HG03432 (cell line): Measurements from ENCODE around the gene PDRG1.

Source experiments
- ATAC-seq: cut with Tn5 transposase; IDR thresholded peaks from one replicate; pipeline ENCODE4 v1.9.1; 2021; ENCODE audit warnings: mild to moderate bottlenecking, moderate library complexity; ENCODE audit not compliant: unreplicated experiment

PDRG1 gene

GRCh38 chr20:31967830-31968249 is 16.0 kb upstream of the PDRG1 start, which contains the start of gene XKR7:
Gene XKR7 (plus strand): TSS chr20:31968151. CDS start chr20:31968176, 25 bp downstream.
- no peak for ATAC-seq

DNA sequence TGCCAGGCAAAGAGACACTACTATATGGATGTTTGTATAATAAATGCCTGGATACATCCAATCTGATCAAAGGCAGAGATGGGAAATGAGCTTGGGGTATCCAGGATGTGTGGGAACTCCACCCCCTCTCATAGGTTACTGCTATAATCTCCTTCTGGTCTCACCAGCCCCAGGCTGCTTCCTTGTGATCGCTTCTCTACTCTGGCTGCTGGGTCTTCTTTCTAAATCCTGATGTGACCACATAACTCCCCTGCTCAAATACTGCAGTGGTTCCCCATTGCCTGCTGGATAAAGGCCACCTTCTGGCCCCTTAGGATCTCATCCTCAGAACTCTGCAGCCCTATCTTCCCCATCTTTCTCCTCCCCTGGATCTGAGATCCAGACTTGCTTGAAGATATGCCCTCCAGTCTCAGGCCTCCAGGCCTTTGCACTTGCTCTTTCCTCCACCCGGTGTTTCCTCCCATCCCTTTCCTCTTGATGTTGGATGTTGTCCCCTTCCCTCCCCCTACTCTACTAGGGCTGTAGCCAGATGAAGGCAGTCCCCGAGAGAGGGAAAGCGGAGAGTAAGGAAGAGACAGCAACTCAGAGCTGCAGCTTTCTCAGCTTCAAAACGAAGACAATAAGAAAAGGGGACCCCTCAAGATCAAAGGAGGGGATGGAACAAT is 15.3 kb upstream of the PDRG1 start:
- ATAC-seq, result no peak

- no peak for ATAC-seq
Observed at GRCh38 chr20:31963889-31964288, 12.0 kb upstream of the PDRG1 start.

DNA sequence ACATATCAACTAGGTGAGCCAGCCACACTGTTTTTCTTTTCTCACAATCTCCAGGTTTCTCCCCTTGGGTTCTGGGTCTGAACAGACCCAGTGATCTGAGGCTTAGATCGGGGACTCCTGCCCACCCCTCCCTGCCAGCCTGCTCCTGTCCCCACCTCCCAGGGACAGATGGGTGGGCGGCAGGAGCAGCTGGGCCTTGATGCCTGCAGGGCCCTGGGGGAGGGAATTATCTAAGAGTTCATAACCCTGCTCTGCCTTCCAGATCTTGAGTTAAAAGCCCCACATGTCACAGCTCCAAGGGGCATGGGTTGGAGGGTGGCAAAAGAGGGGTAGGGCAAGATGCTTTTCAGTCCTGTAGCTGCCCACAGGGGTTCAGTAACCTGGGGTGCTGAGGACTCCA is 10.9 kb upstream of the PDRG1 start:
- ATAC-seq, result no peak

DNA sequence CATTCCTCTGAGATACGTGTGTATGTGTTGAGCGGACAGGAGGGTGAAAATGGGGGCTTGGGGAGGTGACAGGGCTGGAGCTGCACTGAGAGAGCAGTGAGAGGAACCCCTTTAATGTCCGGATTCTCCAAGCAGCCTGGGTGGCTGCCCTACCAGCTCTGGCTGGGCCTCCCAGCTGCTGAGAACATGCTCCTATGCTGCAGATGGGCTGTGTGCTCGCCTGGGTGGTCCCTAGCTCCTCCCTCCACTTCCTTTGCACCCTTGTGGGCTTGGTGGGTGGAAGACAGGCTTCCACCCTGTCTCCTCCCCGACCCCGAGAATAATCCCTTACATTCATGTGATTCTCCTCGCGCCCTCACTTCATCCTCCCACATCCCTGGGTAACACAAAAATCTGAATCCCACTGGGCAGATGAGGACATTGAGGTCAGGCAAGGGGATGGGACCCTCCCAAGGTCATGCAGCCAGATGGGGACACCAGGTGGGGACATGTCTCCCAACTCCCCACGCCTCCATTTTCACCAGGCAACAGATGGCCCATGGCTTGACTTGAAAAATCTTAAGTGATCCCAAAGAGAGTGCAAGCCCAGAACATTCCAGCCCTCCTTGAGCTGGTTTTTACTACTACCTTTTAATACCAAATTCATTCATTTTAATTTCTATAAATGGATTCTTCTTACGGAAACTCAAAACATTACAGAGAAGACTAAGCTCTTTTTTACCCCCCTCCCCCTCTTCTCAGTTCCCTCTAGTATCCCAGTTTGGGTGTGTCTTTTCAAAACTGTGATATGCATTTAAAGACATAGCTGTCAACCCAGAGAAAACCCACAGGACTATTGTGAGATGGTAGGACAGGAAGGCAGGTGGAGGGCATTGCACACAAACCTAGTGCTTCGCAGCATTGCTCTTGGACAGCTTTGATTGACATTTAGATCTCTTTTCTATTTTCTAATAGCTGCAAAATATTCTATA is 5.0 kb upstream of the PDRG1 start:
- ATAC-seq, result no peak

DNA sequence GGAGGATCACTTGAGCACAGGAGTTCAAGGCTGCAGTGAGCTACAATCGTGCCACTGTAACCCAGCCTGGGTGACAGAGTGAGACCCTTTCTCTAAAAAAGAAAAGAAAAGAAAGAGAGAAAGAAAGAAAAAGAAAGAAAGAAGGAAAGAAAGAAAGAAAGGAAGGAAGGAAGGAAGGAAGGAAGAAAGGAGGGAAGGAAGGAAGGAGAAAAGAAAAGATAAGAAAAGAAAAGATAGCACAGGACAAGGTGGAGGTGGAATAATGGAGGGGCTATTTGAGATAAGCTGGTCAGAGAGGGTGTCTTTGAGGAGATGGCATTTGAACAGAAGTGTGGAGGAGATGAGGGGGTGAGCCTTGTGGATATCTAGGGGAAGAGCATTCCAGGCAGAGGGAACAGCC is 2.7 kb upstream of the PDRG1 start:
- ATAC-seq, result no peak

DNA sequence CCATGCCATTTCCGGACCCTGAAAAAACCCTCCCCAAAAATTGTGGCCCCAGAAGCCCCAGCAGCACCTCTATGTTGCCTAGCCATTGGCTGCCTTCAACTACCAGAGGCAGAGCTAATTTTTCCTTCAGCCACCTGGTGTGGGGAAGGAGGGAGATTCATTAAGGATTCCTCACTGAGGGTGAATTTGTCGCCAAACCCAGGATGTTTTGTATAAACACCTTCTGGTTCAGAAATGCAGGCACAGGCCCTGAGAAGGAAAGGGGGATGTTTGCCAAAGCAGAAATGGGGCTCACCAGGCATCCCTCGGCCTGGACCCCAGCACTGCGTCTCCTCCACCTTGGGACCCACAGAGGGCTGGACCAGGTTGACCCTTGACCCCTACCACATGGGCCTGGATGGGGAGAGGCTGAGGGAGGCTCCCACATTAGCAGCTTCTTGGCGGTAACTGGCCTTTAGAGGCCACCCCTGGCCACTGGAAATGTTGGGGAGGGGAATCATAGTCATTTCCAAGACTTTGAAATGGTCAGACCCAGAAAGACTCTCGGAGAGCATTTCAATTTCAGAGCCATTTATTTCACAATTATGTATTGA is 1.8 kb upstream of the PDRG1 start:
- no peak for ATAC-seq

DNA sequence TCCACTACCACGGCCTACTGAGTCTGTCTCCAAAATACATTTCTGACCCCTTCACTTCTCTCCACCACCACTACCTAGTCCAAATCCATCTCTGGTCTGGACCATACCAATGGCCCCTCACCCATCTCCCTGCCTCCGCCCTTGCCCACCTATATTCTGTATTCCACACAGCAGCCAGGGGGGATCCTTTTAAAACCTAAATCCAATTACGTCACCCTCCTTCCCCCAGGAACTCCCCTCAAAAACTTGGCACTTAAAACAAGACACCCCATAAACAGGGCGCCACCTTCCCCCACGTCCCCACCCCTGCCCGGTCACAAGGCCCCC is 680 bp downstream of the PDRG1 start:
- no peak for ATAC-seq

GRCh38 chr20:31949877-31950646 is 1.8 kb downstream of the PDRG1 start:
- ATAC-seq, result no peak

GRCh38 chr20:31948008-31948407 is 3.8 kb downstream of the PDRG1 start:
- no peak for ATAC-seq

- no peak for ATAC-seq
Observed at GRCh38 chr20:31945785-31946184, 6.1 kb downstream of the PDRG1 start.

DNA sequence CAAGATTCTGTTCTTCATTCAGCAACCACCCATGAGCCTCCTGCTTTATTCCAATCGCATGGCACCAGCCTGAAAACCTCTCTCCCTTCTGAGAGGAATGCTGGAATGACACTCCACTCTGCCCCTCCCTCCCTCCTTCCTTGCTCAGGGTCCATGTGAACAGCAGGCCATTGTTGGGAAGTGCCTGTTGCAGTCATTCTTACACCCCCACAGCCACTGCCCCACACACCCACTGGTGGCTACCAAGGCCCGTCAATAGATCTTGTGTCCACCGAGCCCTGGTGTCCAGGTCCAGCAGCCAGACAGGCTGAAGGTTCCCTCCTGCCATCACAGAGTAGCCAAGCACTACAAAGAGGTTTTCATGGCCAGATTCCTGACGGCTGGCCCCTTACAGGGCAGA is 6.5 kb downstream of the PDRG1 start:
- no peak for ATAC-seq

DNA sequence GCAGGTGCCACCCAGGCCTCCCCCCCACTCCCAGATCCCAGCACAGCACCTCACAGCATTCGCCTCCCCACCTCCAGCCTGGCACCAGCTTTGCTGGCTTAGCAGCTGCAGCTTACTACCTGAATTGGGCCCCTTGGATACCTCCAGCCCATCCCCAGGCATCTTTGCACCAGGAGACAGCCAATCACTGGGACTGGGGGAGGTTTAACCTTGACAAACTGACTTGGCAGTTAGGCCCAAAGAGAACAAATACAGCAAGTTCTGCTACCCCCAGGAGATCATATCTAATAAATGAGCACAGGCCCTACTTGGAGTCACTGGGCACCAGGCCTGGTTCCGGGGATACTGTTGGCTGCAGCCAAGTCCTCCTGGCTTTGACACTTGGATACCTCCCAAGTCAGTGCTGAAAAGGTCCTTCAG is 8.8 kb downstream of the PDRG1 start:
- ATAC-seq, result no peak

GRCh38 chr20:31939661-31940060 is 12.2 kb downstream of the PDRG1 start:
- ATAC-seq, result no peak

GRCh38 chr20:31937820-31938219 is 14.0 kb downstream of the PDRG1 start:
- ATAC-seq, result no peak

GRCh38 chr20:31936420-31936819 is 15.4 kb downstream of the PDRG1 start:
- ATAC-seq, result no peak

DNA sequence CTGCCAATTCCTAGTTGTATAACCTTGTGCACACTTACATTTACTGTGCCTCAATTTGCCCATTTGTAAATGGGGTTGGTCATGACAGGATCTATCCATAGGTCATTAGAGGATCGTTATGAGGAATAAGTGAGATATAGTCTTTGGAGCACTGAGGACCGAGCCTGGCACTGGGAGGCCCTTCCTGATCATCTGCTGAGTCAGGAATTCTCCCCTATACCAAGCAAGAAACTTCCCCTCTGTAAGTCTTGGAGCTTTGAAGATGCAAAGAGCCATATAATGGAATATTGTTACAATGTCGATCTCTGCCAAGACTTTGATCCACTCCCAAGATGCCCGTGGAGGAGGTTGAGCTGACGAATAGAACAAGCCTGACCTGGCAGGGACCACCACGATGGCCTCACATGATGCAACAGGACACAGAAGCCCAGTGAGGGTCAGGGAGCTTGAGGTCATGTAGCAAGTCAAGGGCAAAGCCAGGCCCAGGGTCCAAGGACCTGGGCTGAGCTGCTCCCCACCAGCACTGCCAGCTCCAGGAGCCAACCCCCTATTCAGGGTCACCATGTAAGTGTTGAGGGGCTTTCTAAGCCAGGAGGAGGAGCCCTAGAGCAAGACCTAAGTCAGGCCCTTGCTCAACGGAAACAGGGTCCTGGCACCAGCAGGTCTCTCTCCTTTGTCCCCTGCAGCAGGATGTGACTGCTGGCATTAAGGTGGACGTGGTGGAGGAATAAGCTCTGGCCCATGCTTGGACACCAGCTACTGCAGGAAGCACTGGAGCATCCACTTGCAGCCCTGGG is 16.7 kb downstream of the PDRG1 start:
- ATAC-seq, result no peak

DNA sequence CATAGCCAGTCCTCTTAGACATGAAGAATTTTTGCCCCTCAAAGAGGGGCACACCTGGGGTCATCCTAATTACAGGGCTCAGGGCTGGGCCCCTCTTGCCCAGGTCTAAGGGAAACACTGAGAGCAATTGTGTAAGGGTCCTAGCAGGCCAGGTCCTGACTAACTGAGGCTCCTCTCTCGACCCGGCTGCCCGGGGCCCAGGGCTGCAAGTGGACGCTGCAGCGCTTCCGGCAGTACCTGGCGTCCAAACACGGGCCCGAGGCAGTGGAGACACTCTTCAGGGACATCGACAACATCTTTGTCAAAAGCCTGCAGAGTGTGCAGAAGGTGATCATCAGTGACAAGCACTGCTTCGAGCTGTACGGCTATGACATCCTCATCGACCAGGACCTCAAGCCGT is 17.4 kb downstream of the PDRG1 start:
- no peak for ATAC-seq

DNA sequence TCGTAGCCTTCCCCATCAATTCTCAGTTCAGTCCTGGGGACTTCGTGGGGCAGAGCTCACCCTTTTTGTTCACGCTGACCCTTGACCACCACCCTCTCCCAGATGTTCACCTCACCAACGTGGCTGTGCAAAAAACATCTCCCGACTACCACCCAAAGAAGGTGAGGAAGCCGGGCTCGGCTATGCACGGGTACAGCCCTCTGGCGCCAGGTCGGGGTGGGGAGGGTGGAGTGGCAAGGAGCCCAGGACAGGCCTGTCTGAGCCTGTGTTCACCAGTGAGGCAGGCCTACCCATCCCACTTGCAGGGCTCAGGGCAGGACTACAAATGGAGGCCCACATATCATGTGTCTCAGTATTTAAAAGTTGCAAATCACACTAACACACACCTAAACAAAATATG is 18.1 kb downstream of the PDRG1 start:
- ATAC-seq, result no peak

DNA sequence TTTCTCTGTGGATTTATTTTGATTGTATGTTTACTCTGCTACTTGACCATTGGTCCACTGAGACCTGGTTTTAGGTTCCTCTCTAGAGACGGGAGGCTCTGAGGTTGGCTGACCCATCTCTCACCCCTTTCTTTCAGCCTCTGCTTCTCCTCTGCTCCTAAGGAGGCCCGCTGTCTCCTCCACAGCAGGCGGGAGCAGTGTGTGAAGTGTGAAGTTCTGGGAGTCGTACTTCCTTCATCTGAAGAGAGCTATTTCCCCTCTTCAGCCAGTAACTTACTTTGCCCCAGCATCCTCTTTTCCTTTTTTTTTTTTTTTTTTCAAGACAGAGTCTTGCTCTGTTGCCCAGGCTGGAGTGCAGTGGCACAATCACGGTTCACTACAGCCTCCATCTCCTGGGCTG is 21.1 kb downstream of the PDRG1 start:
- no peak for ATAC-seq
